ENCODE results near the gene UBASH3B. TPM values are rescaled to one million over a fixed set of nuclear protein-coding genes. Genes with fewer than 3 reads are reported as not detected.

The UBASH3B gene
- total RNA-seq, 2 donors from 2014 or later: 7.0 to 10.6 TPM

GRCh38 chr11:122791411-122791810 is 135.9 kb downstream of the UBASH3B start:
- no peaks in the 10 kb centered on the region for H3K27me3 Mint-ChIP-seq
- H3K27ac Mint-ChIP-seq: no peak overlapping the region
- H3K4me3 Mint-ChIP-seq: no peak overlapping the region
- no peak for ATAC-seq (replicated peaks)
- H3K4me1 Mint-ChIP-seq: no peaks in the 10 kb centered on the region
- H3K36me3 Mint-ChIP-seq (ENCODE audit: low read depth): peaks cover 40% of the 10 kb centered on the region
- no peaks in the 10 kb centered on the region for H3K9me3 Mint-ChIP-seq

GRCh38 chr11:122791836-122792235 is 136.3 kb downstream of the UBASH3B start:
- Mint-ChIP-seq H3K4me1 (no peaks in the 10 kb centered on the region), H3K27me3 (no peaks in the 10 kb centered on the region), H3K4me3 (no peak overlapping the region), H3K36me3 (ENCODE audit: low read depth) (peaks cover 44% of the 10 kb centered on the region), H3K27ac (no peak overlapping the region), H3K9me3 (no peaks in the 10 kb centered on the region)
- ATAC-seq (replicated peaks): no peak

GRCh38 chr11:122793515-122793914 is 138.0 kb downstream of the UBASH3B start:
- no peaks in the 10 kb centered on the region for H3K4me1 Mint-ChIP-seq
- H3K36me3 Mint-ChIP-seq (ENCODE audit: low read depth): peaks cover 61% of the 10 kb centered on the region

GRCh38 chr11:122795307-122795706 is 139.8 kb downstream of the UBASH3B start:
- H3K4me1 Mint-ChIP-seq: no peaks in the 10 kb centered on the region

More at GRCh38 chr11:122793515-122793914, 138.0 kb downstream of the UBASH3B start:
- no peak for ATAC-seq (replicated peaks)
- H3K4me3 Mint-ChIP-seq: no peak overlapping the region
- H3K27ac Mint-ChIP-seq: no peak overlapping the region
- H3K27me3 Mint-ChIP-seq: no peaks in the 10 kb centered on the region
- H3K9me3 Mint-ChIP-seq: no peaks in the 10 kb centered on the region

GRCh38 chr11:122796128-122796717 is 140.7 kb downstream of the UBASH3B start:
- Mint-ChIP-seq H3K9me3 (no peaks in the 10 kb centered on the region), H3K27ac (no peak overlapping the region), H3K4me3 (no peak overlapping the region), H3K36me3 (ENCODE audit: low read depth) (peaks cover 74% of the 10 kb centered on the region), H3K4me1 (no peaks in the 10 kb centered on the region), H3K27me3 (no peaks in the 10 kb centered on the region)
- ATAC-seq (replicated peaks): peak; percentile 60

More at GRCh38 chr11:122795307-122795706, 139.8 kb downstream of the UBASH3B start:
- Mint-ChIP-seq H3K36me3 (ENCODE audit: low read depth) (peaks cover 72% of the 10 kb centered on the region), H3K9me3 (no peaks in the 10 kb centered on the region), H3K27ac (no peak overlapping the region), H3K4me3 (no peak overlapping the region), H3K27me3 (no peaks in the 10 kb centered on the region)
- no peak for ATAC-seq (replicated peaks)

GRCh38 chr11:122797651-122798050 is 142.1 kb downstream of the UBASH3B start:
- Mint-ChIP-seq H3K4me3 (no peak overlapping the region), H3K27me3 (no peaks in the 10 kb centered on the region), H3K27ac (no peak overlapping the region), H3K9me3 (no peaks in the 10 kb centered on the region), H3K36me3 (ENCODE audit: low read depth) (peaks cover 77% of the 10 kb centered on the region), H3K4me1 (no peaks in the 10 kb centered on the region)
- no peak for ATAC-seq (replicated peaks)

- ATAC-seq (replicated peaks): no peak
- H3K9me3 Mint-ChIP-seq: no peaks in the 10 kb centered on the region
- no peak overlapping the region for H3K27ac Mint-ChIP-seq
- H3K4me1 Mint-ChIP-seq: no peaks in the 10 kb centered on the region
- no peaks in the 10 kb centered on the region for H3K27me3 Mint-ChIP-seq
- H3K36me3 Mint-ChIP-seq (ENCODE audit: low read depth): peaks cover 79% of the 10 kb centered on the region
- no peak overlapping the region for H3K4me3 Mint-ChIP-seq
Observed at GRCh38 chr11:122799406-122800105, 144.0 kb downstream of the UBASH3B start.

- Mint-ChIP-seq H3K36me3 (ENCODE audit: low read depth) (peaks cover 61% of the 10 kb centered on the region), H3K27ac (peak overlapping the region; percentile 47), H3K4me1 (no peaks in the 10 kb centered on the region), H3K4me3 (no peak overlapping the region), H3K9me3 (no peaks in the 10 kb centered on the region), H3K27me3 (no peaks in the 10 kb centered on the region)
- ATAC-seq (replicated peaks): no peak
Observed at GRCh38 chr11:122802876-122803275, 147.4 kb downstream of the UBASH3B start.

GRCh38 chr11:122803306-122803705 is 147.8 kb downstream of the UBASH3B start:
- Mint-ChIP-seq H3K27ac (peak overlapping the region; percentile 47), H3K4me1 (peaks cover 3% of the 10 kb centered on the region), H3K4me3 (no peak overlapping the region), H3K36me3 (ENCODE audit: low read depth) (peaks cover 56% of the 10 kb centered on the region), H3K9me3 (no peaks in the 10 kb centered on the region), H3K27me3 (no peaks in the 10 kb centered on the region)
- ATAC-seq (replicated peaks): peak; percentile 47

- H3K36me3 Mint-ChIP-seq (ENCODE audit: low read depth): peaks cover 56% of the 10 kb centered on the region
- H3K4me1 Mint-ChIP-seq: peaks cover 7% of the 10 kb centered on the region
- no peak overlapping the region for H3K4me3 Mint-ChIP-seq
- H3K9me3 Mint-ChIP-seq: no peaks in the 10 kb centered on the region
- peak; percentile 70 for ATAC-seq (replicated peaks)
- H3K27ac Mint-ChIP-seq: peak overlapping the region; percentile 47
- no peaks in the 10 kb centered on the region for H3K27me3 Mint-ChIP-seq
Observed at GRCh38 chr11:122803716-122804115, 148.2 kb downstream of the UBASH3B start.

- Mint-ChIP-seq H3K36me3 (ENCODE audit: low read depth) (peaks cover 56% of the 10 kb centered on the region), H3K27ac (peak overlapping the region; percentile 47), H3K4me3 (no peak overlapping the region)
Observed at GRCh38 chr11:122804161-122804560, 148.6 kb downstream of the UBASH3B start.

GRCh38 chr11:122804796-122805195 is 149.3 kb downstream of the UBASH3B start:
- ATAC-seq (replicated peaks): no peak
- H3K27ac Mint-ChIP-seq: no peak overlapping the region
- H3K4me1 Mint-ChIP-seq: peaks cover 9% of the 10 kb centered on the region
- H3K4me3 Mint-ChIP-seq: no peak overlapping the region
- peaks cover 56% of the 10 kb centered on the region for H3K36me3 Mint-ChIP-seq (ENCODE audit: low read depth)
- no peaks in the 10 kb centered on the region for H3K27me3 Mint-ChIP-seq
- H3K9me3 Mint-ChIP-seq: no peaks in the 10 kb centered on the region

More at GRCh38 chr11:122804161-122804560, 148.6 kb downstream of the UBASH3B start:
- H3K4me1 Mint-ChIP-seq: peaks cover 9% of the 10 kb centered on the region
- ATAC-seq (replicated peaks): no peak
- H3K27me3 Mint-ChIP-seq: no peaks in the 10 kb centered on the region
- no peaks in the 10 kb centered on the region for H3K9me3 Mint-ChIP-seq

- no peak for ATAC-seq (replicated peaks)
- Mint-ChIP-seq H3K27me3 (no peaks in the 10 kb centered on the region), H3K4me3 (peak overlapping the region; percentile 24), H3K4me1 (peaks cover 9% of the 10 kb centered on the region), H3K9me3 (no peaks in the 10 kb centered on the region), H3K36me3 (ENCODE audit: low read depth) (peaks cover 43% of the 10 kb centered on the region), H3K27ac (peak overlapping the region; percentile 32)
Observed at GRCh38 chr11:122807731-122808477, 152.4 kb downstream of the UBASH3B start.

- peak; percentile 80 for ATAC-seq (replicated peaks)
- peak overlapping the region; percentile 24 for H3K4me3 Mint-ChIP-seq
- no peaks in the 10 kb centered on the region for H3K27me3 Mint-ChIP-seq
- peaks cover 9% of the 10 kb centered on the region for H3K4me1 Mint-ChIP-seq
- peaks cover 40% of the 10 kb centered on the region for H3K36me3 Mint-ChIP-seq (ENCODE audit: low read depth)
- peak overlapping the region; percentile 32 for H3K27ac Mint-ChIP-seq
- no peaks in the 10 kb centered on the region for H3K9me3 Mint-ChIP-seq
Observed at GRCh38 chr11:122808478-122808869, 153.0 kb downstream of the UBASH3B start.

Measured in activated T-helper 17 cell treated with anti-CD3 and anti-CD28 coated beads, Interleukin-2, amount 50 U/mL, for 72 hours (primary cell).